HG03558 (cell line): ENCODE results near the gene OLR1.

Experiments used
- ATAC-seq: cut with Tn5 transposase; IDR thresholded peaks from one replicate; pipeline ENCODE4 v1.9.1; 2021; ENCODE audit warnings: moderate number of reproducible peaks; ENCODE audit not compliant: unreplicated experiment; ENCODE audit errors: extremely low read depth

Gene OLR1

GRCh38 chr12:10155966-10156365, 16.0 kb downstream of the OLR1 start:
- ATAC-seq = no peak

GRCh38 chr12:10154145-10154496, 17.8 kb downstream of the OLR1 start:
- ATAC-seq = no peak

- no peak for ATAC-seq
These were observed 18.4 kb downstream of the OLR1 start for GRCh38 chr12:10153271-10154144.

GRCh38 chr12:10151621-10152020, 20.3 kb downstream of the OLR1 start:
- ATAC-seq = no peak

GRCh38 chr12:10147714-10148403, 24.1 kb downstream of the OLR1 start:
- no peak for ATAC-seq

- ATAC-seq = no peak
These were observed 28.8 kb downstream of the OLR1 start for GRCh38 chr12:10142976-10143589.

GRCh38 chr12:10140001-10140400, 31.9 kb downstream of the OLR1 start:
- no peak for ATAC-seq

GRCh38 chr12:10136637-10137205, 35.2 kb downstream of the OLR1 start:
- ATAC-seq = no peak

- ATAC-seq = no peak
These were observed 36.8 kb downstream of the OLR1 start for GRCh38 chr12:10135126-10135525.

- no peak for ATAC-seq
These were observed 39.0 kb downstream of the OLR1 start for GRCh38 chr12:10132850-10133370.

- no peak for ATAC-seq
These were observed 40.7 kb downstream of the OLR1 start for GRCh38 chr12:10131111-10131690.

- peak; percentile 87 for ATAC-seq
These were observed 41.9 kb downstream of the OLR1 start, which contains the start of gene CLEC7A for GRCh38 chr12:10130042-10130441. TSS of gene CLEC7A (minus strand) at chr12:10130199. CDS start at chr12:10130082, 117 bp downstream.

- no peak for ATAC-seq
These were observed 43.2 kb downstream of the OLR1 start for GRCh38 chr12:10128687-10129086.

- no peak for ATAC-seq
These were observed 45.5 kb downstream of the OLR1 start for GRCh38 chr12:10126413-10126812.

GRCh38 chr12:10122689-10123088, 49.2 kb downstream of the OLR1 start:
- ATAC-seq = no peak

- ATAC-seq = no peak
These were observed 50.7 kb downstream of the OLR1 start for GRCh38 chr12:10121278-10121677.

GRCh38 chr12:10119066-10119465, 52.9 kb downstream of the OLR1 start:
- no peak for ATAC-seq

- no peak for ATAC-seq
These were observed 56.0 kb downstream of the OLR1 start for GRCh38 chr12:10115890-10116289.

- ATAC-seq = no peak
These were observed 56.6 kb downstream of the OLR1 start for GRCh38 chr12:10115311-10115710.

- no peak for ATAC-seq
These were observed 58.0 kb downstream of the OLR1 start for GRCh38 chr12:10113920-10114319.
